Activated CD4-positive, alpha-beta T cell treated with anti-CD3 and anti-CD28 coated beads, Interleukin-2, amount 10 ng/mL, durations not matched to agents 24 days and 14 days (primary cell): ENCODE measurements around the gene COLEC12. TPM values are rescaled to one million over a fixed set of nuclear protein-coding genes. Genes with fewer than 3 reads are reported as not detected.

ENCODE experiments used
- DNase-seq: peaks from one replicate; pipeline ENCODE4 v3.0.0; 2022
- H3K27ac Mint-ChIP-seq: one replicate; pipeline ENCODE4 v1.8.0; 2022; ENCODE audit warnings: mild to moderate bottlenecking, mixed read lengths
- H3K27me3 Mint-ChIP-seq: one replicate; pipeline ENCODE4 v1.8.0; 2022; ENCODE audit warnings: mixed read lengths
- H3K36me3 Mint-ChIP-seq: one replicate; pipeline ENCODE4 v1.8.0; 2022; ENCODE audit warnings: low read depth, mild to moderate bottlenecking, mixed read lengths
- H3K4me1 Mint-ChIP-seq: one replicate; pipeline ENCODE4 v1.8.0; 2021; ENCODE audit warnings: mixed read lengths
- H3K4me3 Mint-ChIP-seq: one replicate; pipeline ENCODE4 v1.8.0; 2022; ENCODE audit warnings: mild to moderate bottlenecking, moderate library complexity, mixed read lengths
- H3K9me3 Mint-ChIP-seq: one replicate; pipeline ENCODE4 v1.8.0; 2021; ENCODE audit warnings: mixed read lengths
- intact Hi-C: fragments of 100-400 bp; cut with micrococcal nuclease; formaldehyde crosslinking; loops from one replicate; pipeline ENCODE4 v1.15.1; 2023
- total RNA-seq: library from RNA; stranded (reverse); gene quantifications from 2 replicates; pipeline ENCODE4 v1.2.3, GENCODE V29; 2022

The COLEC12 gene
- total RNA-seq, 1 donor from 2014 or later: not detected

GRCh38 chr18:429030-429429, 71.5 kb downstream of the COLEC12 start:
- no peak for DNase-seq
- Mint-ChIP-seq H3K4me3 (no peak overlapping the region), H3K4me1 (peaks cover 1% of the 10 kb centered on the region), H3K27ac (no peak overlapping the region), H3K27me3 (peaks cover 5% of the 10 kb centered on the region), H3K9me3 (no peaks in the 10 kb centered on the region), H3K36me3 (no peaks in the 10 kb centered on the region)
- intact Hi-C loops: no loop called here

GRCh38 chr18:427005-427404, 73.5 kb downstream of the COLEC12 start:
- Mint-ChIP-seq H3K9me3 (no peaks in the 10 kb centered on the region), H3K27ac (no peak overlapping the region), H3K4me3 (no peak overlapping the region), H3K27me3 (peaks cover 2% of the 10 kb centered on the region), H3K36me3 (no peaks in the 10 kb centered on the region), H3K4me1 (peaks cover 1% of the 10 kb centered on the region)
- no peak for DNase-seq
- intact Hi-C loops: no loop called here

- peaks cover 1% of the 10 kb centered on the region for H3K4me1 Mint-ChIP-seq
- no peak for DNase-seq
- H3K36me3 Mint-ChIP-seq: no peaks in the 10 kb centered on the region
- no peak overlapping the region for H3K27ac Mint-ChIP-seq
- intact Hi-C loops: no loop called here
- H3K4me3 Mint-ChIP-seq: no peak overlapping the region
- H3K27me3 Mint-ChIP-seq: peaks cover 2% of the 10 kb centered on the region
- no peaks in the 10 kb centered on the region for H3K9me3 Mint-ChIP-seq
Measured at GRCh38 chr18:425106-425745, 75.3 kb downstream of the COLEC12 start.

GRCh38 chr18:424668-425067, 75.8 kb downstream of the COLEC12 start:
- intact Hi-C loops: no loop called here
- DNase-seq: no peak
- no peaks in the 10 kb centered on the region for H3K36me3 Mint-ChIP-seq
- no peak overlapping the region for H3K27ac Mint-ChIP-seq
- peaks cover 2% of the 10 kb centered on the region for H3K27me3 Mint-ChIP-seq
- H3K4me3 Mint-ChIP-seq: no peak overlapping the region
- peaks cover 1% of the 10 kb centered on the region for H3K4me1 Mint-ChIP-seq
- H3K9me3 Mint-ChIP-seq: no peaks in the 10 kb centered on the region

- no peak for DNase-seq
- Mint-ChIP-seq H3K9me3 (no peaks in the 10 kb centered on the region), H3K27me3 (peaks cover 2% of the 10 kb centered on the region), H3K4me1 (peaks cover 1% of the 10 kb centered on the region), H3K27ac (no peak overlapping the region), H3K4me3 (no peak overlapping the region), H3K36me3 (no peaks in the 10 kb centered on the region)
- intact Hi-C loops: no loop called here
Measured at GRCh38 chr18:424071-424661, 76.3 kb downstream of the COLEC12 start.

DNA sequence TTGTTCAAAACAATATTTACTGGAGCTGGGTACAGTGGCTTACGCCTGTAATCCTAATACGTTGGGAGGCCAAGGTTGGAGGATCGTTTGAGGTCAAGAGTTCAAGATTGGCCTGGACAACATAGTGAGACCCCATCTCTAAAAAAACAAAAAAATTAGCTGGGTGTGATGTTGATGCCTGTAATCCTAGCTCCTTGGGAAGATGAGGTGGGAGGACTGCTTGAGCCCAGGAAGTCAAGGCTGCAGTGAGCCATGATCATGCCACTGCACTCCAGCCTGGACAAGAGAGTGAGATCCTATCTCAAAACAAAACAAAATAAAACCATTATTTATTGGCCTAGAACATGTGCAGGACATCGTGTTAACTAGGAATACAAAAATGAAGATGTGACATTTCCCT, 77.5 kb downstream of the COLEC12 start:
- H3K36me3 Mint-ChIP-seq: no peaks in the 10 kb centered on the region
- H3K27ac Mint-ChIP-seq: no peak overlapping the region
- H3K9me3 Mint-ChIP-seq: no peaks in the 10 kb centered on the region
- intact Hi-C loops: no loop called here
- peaks cover 2% of the 10 kb centered on the region for H3K27me3 Mint-ChIP-seq
- no peak overlapping the region for H3K4me3 Mint-ChIP-seq
- H3K4me1 Mint-ChIP-seq: peaks cover 1% of the 10 kb centered on the region
- no peak for DNase-seq

DNA sequence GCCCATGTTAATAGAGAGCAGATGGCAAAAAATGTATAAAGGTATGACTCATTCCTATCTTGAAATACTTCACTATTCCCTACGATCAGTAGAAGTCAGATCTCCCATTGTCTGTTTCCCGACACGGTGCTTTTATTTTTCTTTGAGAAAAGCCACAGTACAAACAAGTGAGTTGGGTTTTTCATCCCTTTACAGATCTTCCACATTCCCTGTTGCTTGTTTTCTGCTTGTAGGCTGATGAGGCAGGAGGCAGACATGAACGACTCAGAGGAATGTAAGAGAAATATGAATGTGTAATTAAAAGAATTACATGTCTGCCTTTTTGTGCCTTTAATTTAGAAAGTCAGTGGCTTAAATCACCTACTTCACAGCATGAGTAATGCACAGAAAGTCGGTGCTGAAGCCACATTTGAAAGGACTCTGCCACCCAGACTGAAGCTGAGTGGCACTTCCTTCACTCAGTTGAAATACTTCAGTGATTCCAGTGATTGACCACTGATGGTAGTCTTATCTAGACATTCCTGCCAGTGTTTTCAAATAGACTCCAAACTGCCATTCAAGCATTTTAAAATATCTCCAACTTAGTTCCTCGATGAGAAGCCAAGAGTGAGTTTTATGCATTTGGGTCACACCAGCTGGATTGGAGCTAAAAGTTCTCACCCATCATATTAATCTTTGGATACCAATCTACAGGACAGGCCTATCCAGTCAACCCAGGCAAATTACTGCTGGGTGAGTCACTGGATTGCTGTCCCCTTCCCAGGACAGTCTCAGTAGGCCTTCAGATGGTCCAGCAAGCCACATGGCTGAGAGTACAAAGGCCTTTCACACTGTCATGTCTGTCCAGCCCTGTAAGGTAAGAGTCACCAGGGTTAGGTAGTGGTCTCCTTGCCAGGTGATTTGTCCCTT, 79.0 kb downstream of the COLEC12 start:
- Mint-ChIP-seq H3K4me1 (no peaks in the 10 kb centered on the region), H3K9me3 (no peaks in the 10 kb centered on the region), H3K36me3 (no peaks in the 10 kb centered on the region), H3K27ac (no peak overlapping the region), H3K27me3 (peaks cover 2% of the 10 kb centered on the region), H3K4me3 (no peak overlapping the region)
- intact Hi-C loops: no loop called here
- no peak for DNase-seq

- Mint-ChIP-seq H3K4me3 (no peak overlapping the region), H3K9me3 (no peaks in the 10 kb centered on the region), H3K36me3 (no peaks in the 10 kb centered on the region), H3K27me3 (no peaks in the 10 kb centered on the region), H3K4me1 (no peaks in the 10 kb centered on the region), H3K27ac (no peak overlapping the region)
- intact Hi-C loops: no loop called here
- DNase-seq: no peak
Measured at GRCh38 chr18:420661-421246, 79.7 kb downstream of the COLEC12 start.

DNA sequence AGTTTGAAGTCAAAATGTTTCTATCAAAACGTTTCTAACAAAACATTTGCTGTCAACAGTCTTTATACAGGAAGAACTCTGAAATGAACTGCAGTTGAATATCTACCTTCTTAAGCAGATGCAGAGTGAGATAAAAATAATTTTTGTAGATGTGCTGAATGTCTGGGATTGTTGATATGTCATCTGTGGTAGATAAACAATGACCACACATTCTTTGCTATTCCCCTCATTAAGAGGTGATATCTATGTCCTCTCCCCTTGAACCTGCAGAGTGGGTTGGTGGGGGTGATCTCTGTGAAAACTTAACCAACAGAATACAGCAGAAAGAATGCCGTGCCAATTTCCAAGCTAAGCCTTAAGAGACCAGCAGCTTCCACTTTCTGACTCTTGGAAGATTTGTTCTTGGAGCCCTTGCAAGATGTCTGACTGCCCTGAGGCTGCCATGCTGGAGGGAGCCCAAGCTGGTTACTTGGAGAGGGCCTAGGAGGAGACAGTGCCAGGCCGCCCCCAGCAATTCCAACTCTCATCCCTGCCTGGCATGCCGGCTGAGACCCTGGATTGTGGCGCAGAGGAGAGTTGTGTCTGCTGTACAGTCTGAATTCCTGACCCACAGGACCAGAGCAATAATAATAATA, 80.8 kb downstream of the COLEC12 start:
- H3K4me1 Mint-ChIP-seq: no peaks in the 10 kb centered on the region
- no peak overlapping the region for H3K27ac Mint-ChIP-seq
- H3K27me3 Mint-ChIP-seq: no peaks in the 10 kb centered on the region
- no peaks in the 10 kb centered on the region for H3K36me3 Mint-ChIP-seq
- H3K4me3 Mint-ChIP-seq: no peak overlapping the region
- intact Hi-C loops: no loop called here
- H3K9me3 Mint-ChIP-seq: no peaks in the 10 kb centered on the region
- DNase-seq: no peak

DNA sequence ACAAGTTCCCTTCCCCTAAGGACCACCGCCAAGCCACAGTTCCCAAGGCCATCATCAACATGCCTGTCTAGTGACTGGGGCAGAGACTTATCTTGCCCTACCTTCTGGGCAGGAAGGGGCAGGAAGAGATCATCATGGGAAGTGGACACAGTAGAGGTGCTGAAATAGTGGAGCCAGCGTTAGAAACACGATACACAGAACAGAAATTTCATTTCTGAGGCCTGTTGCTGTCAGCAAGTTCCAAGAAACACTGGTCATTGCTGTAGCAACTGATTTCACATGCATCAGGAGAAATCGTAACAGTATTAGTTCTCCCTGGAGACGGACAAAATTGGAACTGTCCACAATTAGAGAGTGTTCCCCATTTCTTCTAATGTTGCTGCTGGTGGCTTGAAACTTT, 83.0 kb downstream of the COLEC12 start:
- DNase-seq: no peak
- Mint-ChIP-seq H3K4me3 (no peak overlapping the region), H3K9me3 (no peaks in the 10 kb centered on the region), H3K36me3 (no peaks in the 10 kb centered on the region), H3K4me1 (no peaks in the 10 kb centered on the region), H3K27ac (no peak overlapping the region), H3K27me3 (peaks cover 2% of the 10 kb centered on the region)
- intact Hi-C loops: no loop called here

- no peaks in the 10 kb centered on the region for H3K4me1 Mint-ChIP-seq
- H3K4me3 Mint-ChIP-seq: no peak overlapping the region
- no peaks in the 10 kb centered on the region for H3K36me3 Mint-ChIP-seq
- no peak for DNase-seq
- H3K9me3 Mint-ChIP-seq: no peaks in the 10 kb centered on the region
- H3K27me3 Mint-ChIP-seq: peaks cover 6% of the 10 kb centered on the region
- no peak overlapping the region for H3K27ac Mint-ChIP-seq
- intact Hi-C loops: no loop called here
Measured at GRCh38 chr18:416930-417329, 83.6 kb downstream of the COLEC12 start.

GRCh38 chr18:415617-416612, 84.6 kb downstream of the COLEC12 start:
- Mint-ChIP-seq H3K36me3 (no peaks in the 10 kb centered on the region), H3K4me1 (no peaks in the 10 kb centered on the region), H3K27ac (no peak overlapping the region), H3K9me3 (no peaks in the 10 kb centered on the region), H3K27me3 (peaks cover 9% of the 10 kb centered on the region), H3K4me3 (no peak overlapping the region)
- intact Hi-C loops: no loop called here
- no peak for DNase-seq

DNA sequence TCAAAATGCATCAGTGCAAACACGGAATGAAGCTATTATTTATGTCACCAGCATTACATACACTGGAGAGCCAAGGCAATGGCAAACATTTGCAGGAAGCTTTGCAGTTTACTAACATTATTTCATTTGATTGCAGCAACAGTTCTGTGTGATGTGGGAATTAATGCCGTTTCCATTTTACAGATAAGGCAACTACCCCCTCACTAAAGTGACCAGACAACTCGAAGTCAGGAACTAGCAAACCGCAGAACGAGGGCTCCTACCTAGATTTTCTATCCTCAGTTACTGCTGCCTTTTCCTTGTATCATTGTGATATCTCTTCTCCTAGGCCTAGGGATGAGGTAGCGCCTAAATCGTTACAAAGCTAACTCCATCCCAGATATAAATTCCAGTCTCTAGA, 85.5 kb downstream of the COLEC12 start:
- no peak for DNase-seq
- Mint-ChIP-seq H3K4me3 (no peak overlapping the region), H3K36me3 (no peaks in the 10 kb centered on the region), H3K9me3 (no peaks in the 10 kb centered on the region), H3K4me1 (no peaks in the 10 kb centered on the region), H3K27ac (no peak overlapping the region), H3K27me3 (peaks cover 10% of the 10 kb centered on the region)
- intact Hi-C loops: no loop called here
